Skeletal muscle satellite cell (primary cell): ENCODE data around the gene GPR160.

Source experiments
- H3K27me3 ChIP-seq: 2 replicates; pipeline ENCODE4 v1.7.0; 2013; ENCODE audit warnings: low read length; ENCODE audit not compliant: control insufficient read depth, insufficient read depth
- H3K36me3 ChIP-seq: 2 replicates; pipeline ENCODE4 v1.7.0; 2013; ENCODE audit warnings: mild to moderate bottlenecking, control low read depth, low read length; ENCODE audit not compliant: insufficient read depth
- H3K4me1 ChIP-seq: 2 replicates; pipeline ENCODE4 v1.7.0; 2013; ENCODE audit warnings: low read length; ENCODE audit not compliant: control insufficient read depth, insufficient read depth
- H3K4me2 ChIP-seq: 2 replicates; pipeline ENCODE4 v1.7.0; 2013; ENCODE audit warnings: mild to moderate bottlenecking, low read length
- H3K4me3 ChIP-seq: 2 replicates; pipeline ENCODE4 v1.7.0; 2013; ENCODE audit warnings: low read length
- H3K9ac ChIP-seq: 2 replicates; pipeline ENCODE4 v1.7.0; 2013; ENCODE audit warnings: mild to moderate bottlenecking, low read depth, low read length, moderate library complexity
- H3K9me3 ChIP-seq: replicated peaks from 2 replicates; pipeline ENCODE4 v1.7.0; 2013; ENCODE audit warnings: mild to moderate bottlenecking, control low read depth, low read length

GPR160 gene

GRCh38 chr3:170077361-170077760 is 39.6 kb downstream of the GPR160 start:
- Histone ChIP-seq H3K9me3 (no peaks in the 10 kb centered on the region), H3K4me3 (no peak overlapping the region), H3K27me3 (no peaks in the 10 kb centered on the region), H3K4me2 (no peak overlapping the region), H3K36me3 (peaks cover 15% of the 10 kb centered on the region), H3K9ac (no peak overlapping the region), H3K4me1 (peaks cover 9% of the 10 kb centered on the region)

GRCh38 chr3:170078620-170079281 is 41.0 kb downstream of the GPR160 start:
- H3K4me2 ChIP-seq, result no peak overlapping the region

DNA sequence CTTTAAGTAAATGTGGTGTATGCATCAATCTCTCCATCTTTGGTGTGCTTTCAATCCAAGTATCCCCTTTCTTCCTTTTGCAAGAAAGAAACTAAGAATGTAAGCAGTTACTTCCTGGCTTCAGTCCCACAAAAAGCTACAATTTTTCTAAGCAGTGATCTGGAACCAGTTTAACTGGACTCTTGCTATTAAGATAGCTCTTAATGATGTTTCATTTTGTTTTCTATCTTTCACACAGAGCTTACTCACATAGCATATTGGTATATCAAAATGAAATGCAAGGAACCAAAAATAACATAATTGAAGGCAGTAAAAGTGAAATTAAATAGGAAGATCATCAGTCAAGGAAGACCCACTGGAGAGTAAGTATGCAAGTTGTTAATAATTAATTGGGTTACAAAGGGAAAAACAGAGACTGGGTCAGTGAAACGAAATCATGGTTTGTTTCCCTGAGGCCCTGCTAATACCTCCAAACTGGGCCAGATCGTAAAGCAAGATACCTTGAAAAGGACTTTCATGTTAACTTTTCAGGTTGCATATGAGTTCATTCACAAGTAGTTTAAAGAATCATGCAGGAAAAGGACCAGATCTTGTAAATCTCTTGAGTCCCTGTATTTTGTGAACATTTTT is 41.9 kb downstream of the GPR160 start:
- peaks cover 24% of the 10 kb centered on the region for H3K36me3 ChIP-seq
- no peak overlapping the region for H3K4me3 ChIP-seq
- H3K27me3 ChIP-seq, result no peaks in the 10 kb centered on the region
- H3K4me1 ChIP-seq, result peaks cover 9% of the 10 kb centered on the region
- no peaks in the 10 kb centered on the region for H3K9me3 ChIP-seq
- H3K4me2 ChIP-seq, result no peak overlapping the region
- no peak overlapping the region for H3K9ac ChIP-seq

More at GRCh38 chr3:170078620-170079281, 41.0 kb downstream of the GPR160 start:
- no peaks in the 10 kb centered on the region for H3K9me3 ChIP-seq
- H3K27me3 ChIP-seq, result no peaks in the 10 kb centered on the region
- H3K36me3 ChIP-seq, result peaks cover 19% of the 10 kb centered on the region
- no peak overlapping the region for H3K9ac ChIP-seq
- H3K4me3 ChIP-seq, result no peak overlapping the region
- H3K4me1 ChIP-seq, result peaks cover 9% of the 10 kb centered on the region

DNA sequence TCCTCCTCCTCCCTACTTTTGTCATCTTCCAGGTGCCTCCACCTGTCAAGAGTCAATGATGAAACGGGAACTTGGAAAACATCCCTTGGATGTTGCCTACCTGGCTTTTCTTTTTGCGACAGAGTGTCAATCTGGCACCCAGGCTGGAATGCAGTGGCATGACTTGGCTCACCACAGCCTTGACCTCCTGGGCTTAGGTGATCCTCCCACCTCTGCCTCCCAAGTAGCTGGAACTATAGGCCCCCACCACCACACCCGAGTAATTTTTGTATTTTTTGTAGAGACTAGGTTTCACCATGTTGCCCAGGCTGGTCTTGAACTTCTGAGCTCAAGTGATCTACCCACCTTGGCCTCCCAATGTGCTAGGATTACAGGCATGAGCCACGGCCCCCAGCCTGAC is 42.8 kb downstream of the GPR160 start:
- Histone ChIP-seq H3K4me2 (no peak overlapping the region), H3K27me3 (no peaks in the 10 kb centered on the region), H3K36me3 (peaks cover 30% of the 10 kb centered on the region), H3K4me3 (no peak overlapping the region), H3K4me1 (peaks cover 9% of the 10 kb centered on the region), H3K9me3 (no peaks in the 10 kb centered on the region), H3K9ac (no peak overlapping the region)

DNA sequence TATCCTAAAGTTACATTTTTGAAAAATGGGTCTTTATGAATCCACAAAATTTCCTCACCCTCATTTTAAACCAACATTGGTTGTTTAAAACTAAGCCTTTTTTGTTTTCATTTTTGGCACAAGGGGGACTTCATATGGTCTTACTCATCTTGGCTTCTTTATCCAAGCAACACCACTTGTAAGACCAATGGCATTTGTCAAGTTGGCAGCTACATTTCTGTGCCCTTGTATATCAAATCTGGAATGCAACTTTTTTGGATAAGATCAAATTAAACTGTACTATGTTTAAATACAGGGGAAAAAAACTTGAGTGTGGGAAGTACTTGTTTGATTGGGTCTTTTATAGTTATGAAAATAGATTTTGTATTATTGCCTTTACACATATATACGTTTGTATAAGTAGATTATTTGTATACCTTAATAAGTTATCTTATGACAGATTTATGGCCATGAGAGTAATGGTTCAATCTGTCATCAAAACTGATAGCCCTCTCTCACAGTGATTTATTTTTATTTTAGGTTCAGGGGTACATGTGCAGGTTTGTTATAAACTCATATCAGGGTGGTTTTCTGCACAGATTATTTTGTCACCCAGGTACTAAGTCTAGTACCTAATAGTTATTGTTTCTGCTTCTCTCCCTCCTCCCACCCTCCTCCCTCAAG is 43.4 kb downstream of the GPR160 start:
- H3K4me3 ChIP-seq, result no peak overlapping the region
- no peak overlapping the region for H3K4me2 ChIP-seq
- no peak overlapping the region for H3K9ac ChIP-seq
- no peaks in the 10 kb centered on the region for H3K9me3 ChIP-seq
- no peaks in the 10 kb centered on the region for H3K27me3 ChIP-seq
- peaks cover 33% of the 10 kb centered on the region for H3K36me3 ChIP-seq
- peaks cover 9% of the 10 kb centered on the region for H3K4me1 ChIP-seq

DNA sequence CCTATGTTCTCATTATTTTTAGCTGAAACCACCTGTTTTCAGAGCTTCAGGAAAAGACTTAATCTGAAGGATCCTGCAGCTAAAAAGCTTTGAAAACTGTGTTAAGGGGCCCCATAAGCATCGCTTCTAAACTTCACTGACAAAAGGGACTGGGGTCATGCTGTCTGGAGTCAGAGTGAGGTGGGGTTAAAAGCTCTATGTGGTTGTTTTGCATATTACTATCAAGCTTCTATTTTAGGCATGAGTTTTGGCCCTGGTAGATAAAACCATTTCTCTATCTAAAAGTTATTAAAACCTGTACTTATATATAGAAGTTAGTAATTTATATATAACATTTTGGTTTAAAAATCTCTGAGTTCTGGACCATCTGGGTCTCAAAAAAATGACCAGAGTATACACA is 45.5 kb downstream of the GPR160 start:
- no peak overlapping the region for H3K4me3 ChIP-seq
- no peak overlapping the region for H3K9ac ChIP-seq
- no peak overlapping the region for H3K4me2 ChIP-seq
- H3K27me3 ChIP-seq, result no peaks in the 10 kb centered on the region
- H3K36me3 ChIP-seq, result peaks cover 50% of the 10 kb centered on the region
- peaks cover 6% of the 10 kb centered on the region for H3K4me1 ChIP-seq
- no peaks in the 10 kb centered on the region for H3K9me3 ChIP-seq

DNA sequence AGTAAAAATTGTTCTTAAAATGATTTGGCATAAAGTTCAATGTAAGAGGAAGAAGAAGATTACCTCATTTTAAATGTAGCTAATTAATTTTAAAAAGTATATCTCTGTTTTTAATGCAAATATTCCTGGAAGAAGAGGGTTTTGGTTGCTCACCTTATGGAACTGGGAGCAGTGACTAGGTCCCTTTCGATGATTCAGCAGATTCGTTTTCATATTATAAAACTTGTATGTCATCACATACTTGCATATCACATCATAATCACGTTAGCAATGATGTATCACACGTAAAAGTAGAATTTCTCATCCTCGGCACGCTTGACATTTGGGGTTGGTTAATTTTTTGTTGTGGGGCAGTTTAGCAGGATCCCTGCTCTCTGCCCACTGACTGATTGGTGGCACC is 47.6 kb downstream of the GPR160 start:
- no peak overlapping the region for H3K9ac ChIP-seq
- peaks cover 6% of the 10 kb centered on the region for H3K4me1 ChIP-seq
- H3K27me3 ChIP-seq, result no peaks in the 10 kb centered on the region
- no peaks in the 10 kb centered on the region for H3K9me3 ChIP-seq
- no peak overlapping the region for H3K4me2 ChIP-seq
- H3K36me3 ChIP-seq, result peaks cover 44% of the 10 kb centered on the region
- H3K4me3 ChIP-seq, result no peak overlapping the region

- Histone ChIP-seq H3K36me3 (peaks cover 59% of the 10 kb centered on the region), H3K9ac (no peak overlapping the region), H3K4me1 (no peaks in the 10 kb centered on the region), H3K4me2 (no peak overlapping the region), H3K4me3 (no peak overlapping the region), H3K9me3 (no peaks in the 10 kb centered on the region), H3K27me3 (no peaks in the 10 kb centered on the region)
These were observed 52.2 kb downstream of the GPR160 start for GRCh38 chr3:170089862-170090600.

DNA sequence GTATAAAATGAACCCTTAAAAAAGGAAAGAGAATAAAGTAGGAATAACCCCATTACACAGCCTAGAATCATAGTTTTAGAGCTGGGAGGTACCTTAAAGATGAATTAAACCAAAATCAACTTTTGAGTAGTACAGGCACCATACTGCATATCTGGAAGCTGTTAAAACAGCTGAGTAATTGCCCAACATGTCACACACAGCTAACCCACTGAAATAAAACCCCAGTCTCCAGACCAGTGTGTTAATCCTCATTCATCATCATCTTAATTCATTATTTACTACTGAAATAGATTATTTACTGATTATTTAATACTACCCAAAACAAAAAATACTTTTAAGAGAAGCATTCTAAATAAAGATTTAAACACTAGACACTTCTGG is 52.8 kb downstream of the GPR160 start:
- Histone ChIP-seq H3K27me3 (no peaks in the 10 kb centered on the region), H3K4me2 (no peak overlapping the region), H3K36me3 (peaks cover 59% of the 10 kb centered on the region), H3K4me3 (no peak overlapping the region), H3K9ac (no peak overlapping the region), H3K4me1 (no peaks in the 10 kb centered on the region), H3K9me3 (no peaks in the 10 kb centered on the region)

DNA sequence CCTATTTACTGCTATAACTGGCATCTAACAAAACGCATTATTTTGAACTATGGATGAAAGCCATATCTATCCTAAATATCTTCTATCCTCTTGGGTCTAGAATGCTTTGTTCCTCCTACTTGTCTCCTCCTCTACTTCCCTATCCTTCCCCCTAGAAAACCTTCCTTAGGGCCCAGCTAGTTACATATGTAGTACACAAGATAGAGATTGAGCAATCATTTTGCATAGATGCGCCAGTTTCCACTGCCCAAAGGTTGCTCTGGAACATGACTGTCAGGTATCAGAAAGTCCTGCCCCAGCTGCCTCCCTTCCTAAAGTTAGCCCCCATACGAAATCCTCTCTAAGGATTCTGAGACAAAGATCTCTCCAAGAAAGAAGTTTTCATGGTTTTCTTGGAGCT is 55.1 kb downstream of the GPR160 start:
- Histone ChIP-seq H3K9me3 (no peaks in the 10 kb centered on the region), H3K4me2 (no peak overlapping the region), H3K4me1 (no peaks in the 10 kb centered on the region), H3K36me3 (peaks cover 63% of the 10 kb centered on the region), H3K9ac (no peak overlapping the region), H3K4me3 (no peak overlapping the region), H3K27me3 (no peaks in the 10 kb centered on the region)

DNA sequence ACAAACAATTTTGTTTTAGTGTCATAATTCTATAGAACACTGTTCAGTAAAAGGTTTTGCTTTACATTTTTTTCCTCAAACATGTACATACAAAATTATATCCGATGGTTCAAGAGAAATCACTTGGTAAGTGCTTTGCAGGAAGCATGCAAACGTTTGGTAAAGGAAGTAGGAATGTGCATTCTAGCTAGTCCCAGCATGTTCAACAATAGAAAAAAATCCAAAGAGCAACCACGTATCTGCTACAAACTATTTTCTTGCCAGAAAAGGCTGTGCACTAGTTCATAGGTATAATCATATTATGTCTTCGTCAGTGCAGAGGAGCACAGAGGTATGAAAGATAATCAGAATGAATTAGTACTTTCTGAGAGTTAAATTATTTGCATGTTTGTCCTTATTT is 58.0 kb downstream of the GPR160 start:
- Histone ChIP-seq H3K36me3 (peaks cover 77% of the 10 kb centered on the region), H3K4me3 (no peak overlapping the region), H3K4me2 (no peak overlapping the region), H3K27me3 (no peaks in the 10 kb centered on the region), H3K4me1 (no peaks in the 10 kb centered on the region), H3K9me3 (no peaks in the 10 kb centered on the region), H3K9ac (no peak overlapping the region)
